ENCODE data around the gene RRAD.
"Not testable (repeated sequence)": the region's sequence is repeated elsewhere in the genome, so short reads cannot be mapped to it uniquely, and the experiment has no call there.

Gene RRAD

GRCh38 chr16:66925322-66925840, at the start of gene RRAD:
TSS of gene RRAD (minus strand) at chr16:66925535. CDS start at chr16:66925179, 356 bp downstream.
- DNase-seq = no peak

- DNase-seq = peak; percentile 36
Observed at GRCh38 chr16:66974932-66975246, 49.6 kb upstream of the RRAD start.

GRCh38 chr16:66974156-66974931, 49.0 kb upstream of the RRAD start:
- not testable (repeated sequence) for DNase-seq

GRCh38 chr16:66973716-66974115, 48.4 kb upstream of the RRAD start:
- no peak for DNase-seq

- DNase-seq = no peak
Observed at GRCh38 chr16:66972983-66973382, 47.6 kb upstream of the RRAD start.

- DNase-seq = no peak
Observed at GRCh38 chr16:66970775-66971720, 45.7 kb upstream of the RRAD start.

GRCh38 chr16:66968847-66969246, 43.5 kb upstream of the RRAD start:
- no peak for DNase-seq

- DNase-seq = no peak
Observed at GRCh38 chr16:66964049-66964448, 38.7 kb upstream of the RRAD start.

GRCh38 chr16:66961914-66962313, 36.6 kb upstream of the RRAD start:
- DNase-seq = no peak

- DNase-seq = peak; percentile 65
Observed at GRCh38 chr16:66961065-66961744, 35.9 kb upstream of the RRAD start, which contains the start of gene CES3. TSS of gene CES3 (plus strand) at chr16:66961266. CDS start at chr16:66961308, 42 bp downstream.

GRCh38 chr16:66960270-66960669, 34.9 kb upstream of the RRAD start:
- DNase-seq = no peak

GRCh38 chr16:66959704-66960161, 34.4 kb upstream of the RRAD start:
- no peak for DNase-seq

GRCh38 chr16:66958857-66959703, 33.7 kb upstream of the RRAD start:
- no peak for DNase-seq

GRCh38 chr16:66956154-66956457, 30.8 kb upstream of the RRAD start:
- not testable (repeated sequence) for DNase-seq

- not testable (repeated sequence) for DNase-seq
Observed at GRCh38 chr16:66955363-66956153, 30.2 kb upstream of the RRAD start.

GRCh38 chr16:66954097-66954659, 28.8 kb upstream of the RRAD start:
- DNase-seq = peak; percentile 78

- no peak for DNase-seq
Observed at GRCh38 chr16:66953462-66954096, 28.2 kb upstream of the RRAD start.

- DNase-seq = no peak
Observed at GRCh38 chr16:66952430-66953110, 27.2 kb upstream of the RRAD start.

- DNase-seq = no peak
Observed at GRCh38 chr16:66950971-66951790, 25.8 kb upstream of the RRAD start.
